GM21367 (cell line): Measurements from ENCODE around the gene CLEC17A.
"Not testable (repeated sequence)": the region's sequence is repeated elsewhere in the genome, so short reads cannot be mapped to it uniquely, and the experiment has no call there.

Experiments
- ATAC-seq: cut with Tn5 transposase; IDR thresholded peaks from one replicate; pipeline ENCODE4 v1.9.1; 2021; ENCODE audit not compliant: unreplicated experiment

CLEC17A gene, protein sequence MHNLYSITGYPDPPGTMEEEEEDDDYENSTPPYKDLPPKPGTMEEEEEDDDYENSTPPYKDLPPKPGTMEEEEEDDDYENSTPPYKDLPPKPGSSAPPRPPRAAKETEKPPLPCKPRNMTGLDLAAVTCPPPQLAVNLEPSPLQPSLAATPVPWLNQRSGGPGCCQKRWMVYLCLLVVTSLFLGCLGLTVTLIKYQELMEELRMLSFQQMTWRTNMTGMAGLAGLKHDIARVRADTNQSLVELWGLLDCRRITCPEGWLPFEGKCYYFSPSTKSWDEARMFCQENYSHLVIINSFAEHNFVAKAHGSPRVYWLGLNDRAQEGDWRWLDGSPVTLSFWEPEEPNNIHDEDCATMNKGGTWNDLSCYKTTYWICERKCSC

DNA sequence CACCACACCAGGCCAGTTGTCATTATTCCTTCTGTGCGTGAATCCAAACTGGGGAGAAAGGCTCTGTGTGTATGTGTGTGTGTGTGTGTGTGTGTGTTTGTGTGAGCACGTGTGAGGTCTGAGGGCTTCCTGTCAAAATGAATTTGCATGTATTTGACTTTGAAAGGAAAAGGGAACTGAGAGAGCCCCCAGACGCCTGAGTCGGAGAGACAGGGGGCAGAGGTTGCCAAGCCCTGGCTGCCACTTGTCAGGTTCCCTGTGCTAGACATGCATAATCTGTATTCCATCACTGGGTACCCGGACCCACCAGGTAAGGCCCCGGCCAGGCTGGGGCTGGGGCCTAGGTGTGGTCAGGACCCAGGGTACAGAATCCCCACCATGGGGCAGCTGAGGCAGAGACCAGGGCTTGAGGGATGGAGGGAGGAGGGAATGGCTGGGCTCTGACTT is at the start of gene CLEC17A:
Gene CLEC17A (plus strand): TSS at position 191 of the 447 bp plus-strand sequence. CDS start 77 bp downstream, at position 268.
- no peak for ATAC-seq

DNA sequence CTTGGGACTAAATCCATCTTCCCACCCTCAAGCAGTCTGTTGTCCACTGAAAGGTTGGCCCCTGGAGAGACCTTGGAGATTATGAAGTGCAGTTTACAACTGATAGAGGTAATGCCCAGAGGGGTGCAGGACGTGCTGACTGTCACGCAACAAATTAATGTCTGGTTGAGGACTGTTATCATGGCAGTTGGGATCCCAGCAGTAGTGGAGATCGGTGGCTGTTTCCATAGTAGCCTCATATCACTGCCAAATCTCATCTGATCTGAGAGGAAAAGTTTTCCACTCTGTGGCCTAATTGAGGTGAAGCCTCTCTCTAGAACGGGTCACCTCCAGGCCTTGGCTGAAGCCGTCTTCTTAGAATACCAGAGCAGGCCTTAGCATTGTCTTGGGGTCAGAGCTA is 49.4 kb upstream of the CLEC17A start:
- ATAC-seq: no peak

DNA sequence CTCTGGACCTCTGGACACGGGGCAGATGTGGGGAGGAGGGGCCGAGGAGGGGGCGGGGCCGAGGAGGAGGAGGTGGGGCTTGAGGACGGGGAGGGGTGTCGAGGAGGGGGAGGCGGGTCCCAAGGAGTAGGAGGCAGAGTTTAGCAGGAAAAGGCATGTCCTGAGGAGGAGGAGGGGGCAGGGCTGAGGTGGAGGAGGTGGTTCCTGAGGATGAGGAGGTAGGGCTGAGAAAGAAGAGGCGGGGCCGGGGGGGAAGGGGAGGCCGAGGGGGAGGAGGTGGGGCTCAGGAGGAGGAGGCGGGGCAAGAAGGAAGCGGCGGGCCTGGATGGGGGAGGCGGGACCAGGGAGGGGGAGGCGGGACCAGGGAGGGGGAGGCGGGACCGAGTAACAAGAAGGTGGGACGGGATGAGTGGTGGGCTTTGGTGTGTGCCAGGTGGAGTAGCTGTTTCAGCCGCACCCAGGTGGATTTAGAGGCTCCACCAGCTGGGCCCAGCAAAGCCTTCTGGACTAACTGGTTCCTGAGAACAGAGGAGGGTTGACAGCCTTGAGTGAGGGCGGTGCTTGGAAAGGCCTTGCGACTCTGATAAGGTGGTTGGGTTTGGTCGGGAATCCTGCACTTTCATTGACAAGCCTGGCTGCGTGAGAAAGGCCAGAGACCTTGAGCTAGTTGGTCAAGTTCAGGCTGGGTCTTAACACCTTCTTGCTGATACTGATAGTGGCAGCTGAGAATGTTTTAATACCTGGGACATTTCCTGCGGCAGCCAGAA is 45.8 kb upstream of the CLEC17A start:
- no peak for ATAC-seq

DNA sequence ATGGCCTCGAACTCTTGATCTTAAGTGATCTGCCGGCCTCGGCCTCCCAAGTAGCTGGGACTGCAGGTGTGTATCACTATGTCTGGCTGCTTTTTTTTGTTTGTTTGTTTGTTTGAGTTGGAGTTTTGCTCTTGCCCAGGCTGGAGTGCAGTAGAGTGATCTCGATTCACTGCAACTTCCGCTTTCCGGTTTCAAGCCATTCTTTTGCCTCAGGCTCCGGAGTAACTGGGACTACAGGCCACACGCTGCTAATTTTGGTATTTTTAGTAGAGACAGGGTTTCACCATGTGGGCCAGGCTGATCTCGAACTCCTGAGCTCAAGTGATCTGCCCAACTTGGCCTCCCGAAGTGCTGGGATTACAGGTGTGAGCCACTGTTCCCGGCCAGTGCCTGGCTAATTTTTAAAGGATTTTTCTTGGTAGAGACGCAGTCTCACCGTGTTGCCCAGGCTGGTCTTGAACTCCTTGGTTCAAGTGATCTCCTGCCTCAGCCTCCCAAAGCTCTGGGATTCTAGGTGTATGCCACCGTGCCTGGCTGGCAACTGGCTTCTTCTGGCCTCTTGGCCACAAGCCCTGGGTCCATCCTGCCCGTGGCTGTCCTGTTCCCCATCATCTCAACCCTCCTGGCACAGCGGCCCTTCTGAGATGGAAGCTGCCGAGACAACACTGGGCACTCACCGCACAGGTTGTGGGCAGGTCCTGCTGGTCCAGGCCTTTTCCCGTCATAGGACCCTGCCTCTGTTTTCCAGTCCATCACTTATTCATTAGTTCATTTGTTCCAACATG is 42.0 kb upstream of the CLEC17A start:
- no peak for ATAC-seq

DNA sequence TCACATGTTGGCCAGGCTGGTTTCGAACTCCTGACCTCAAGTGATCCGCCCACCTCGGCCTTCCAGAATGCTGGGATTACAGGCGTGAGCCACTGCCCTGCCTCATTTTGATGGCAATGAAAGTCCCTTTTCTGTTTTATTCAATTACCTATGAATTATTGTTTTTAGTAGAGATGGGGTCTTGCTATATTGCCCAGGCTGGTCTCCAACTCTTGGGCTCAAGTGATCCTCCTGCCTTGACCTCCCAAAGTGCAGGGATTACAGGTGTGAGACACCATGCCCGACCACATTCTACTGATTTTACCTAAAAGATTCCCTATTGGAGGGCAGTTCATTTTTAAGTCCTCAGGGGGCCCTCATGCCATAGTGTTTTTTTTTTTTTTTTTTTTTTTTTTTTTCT is 40.9 kb upstream of the CLEC17A start:
- ATAC-seq: not testable (repeated sequence)

DNA sequence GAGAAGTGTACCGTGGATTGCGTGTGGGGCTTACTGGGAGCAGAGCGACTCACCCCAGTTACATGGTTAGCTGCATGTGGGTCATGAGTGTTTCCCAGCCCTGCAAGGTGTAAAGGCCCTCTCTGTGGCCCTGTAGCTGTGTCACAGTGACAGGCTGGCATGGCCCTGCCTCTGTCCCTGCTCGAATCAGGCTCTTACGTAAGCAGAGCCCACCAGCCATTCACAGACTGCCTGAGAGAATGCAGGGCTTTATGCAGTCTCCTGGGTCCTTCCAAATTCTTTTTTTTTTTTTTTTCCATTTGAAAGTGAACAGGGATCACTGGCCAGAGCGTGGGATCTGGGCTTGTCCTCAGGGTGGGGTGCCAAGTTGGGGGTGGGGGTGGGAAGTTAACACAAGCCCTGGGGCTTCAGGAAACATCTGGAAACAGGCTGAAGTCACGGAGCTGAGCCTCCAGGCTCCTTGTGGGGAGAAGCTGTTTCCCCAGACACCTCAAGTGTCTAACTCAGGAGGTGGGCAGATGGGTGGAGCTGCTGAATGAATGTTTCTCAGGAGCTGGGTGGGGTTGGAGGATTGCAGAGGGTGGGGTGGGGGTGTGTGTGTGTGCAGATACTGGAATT is 40.1 kb upstream of the CLEC17A start:
- ATAC-seq: no peak

DNA sequence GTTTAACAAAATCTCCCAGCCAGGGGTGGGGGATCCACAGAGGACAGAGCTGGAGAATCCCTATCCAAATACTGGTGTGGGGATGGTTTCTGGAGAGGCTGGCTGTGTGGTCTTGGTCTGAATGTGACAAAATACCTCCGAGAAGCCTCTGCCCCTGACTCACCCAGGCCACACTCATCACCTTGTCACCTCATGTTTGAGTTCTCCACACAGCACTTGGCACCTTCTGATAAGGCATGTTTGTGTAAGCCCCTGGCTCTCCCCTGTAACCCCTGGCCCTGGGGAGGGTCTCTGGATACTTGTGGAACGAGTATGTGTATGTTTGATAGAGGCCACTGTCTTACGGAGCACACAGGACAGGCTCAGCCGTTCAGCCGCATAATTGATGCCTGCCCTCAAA is 38.8 kb upstream of the CLEC17A start:
- ATAC-seq: no peak

DNA sequence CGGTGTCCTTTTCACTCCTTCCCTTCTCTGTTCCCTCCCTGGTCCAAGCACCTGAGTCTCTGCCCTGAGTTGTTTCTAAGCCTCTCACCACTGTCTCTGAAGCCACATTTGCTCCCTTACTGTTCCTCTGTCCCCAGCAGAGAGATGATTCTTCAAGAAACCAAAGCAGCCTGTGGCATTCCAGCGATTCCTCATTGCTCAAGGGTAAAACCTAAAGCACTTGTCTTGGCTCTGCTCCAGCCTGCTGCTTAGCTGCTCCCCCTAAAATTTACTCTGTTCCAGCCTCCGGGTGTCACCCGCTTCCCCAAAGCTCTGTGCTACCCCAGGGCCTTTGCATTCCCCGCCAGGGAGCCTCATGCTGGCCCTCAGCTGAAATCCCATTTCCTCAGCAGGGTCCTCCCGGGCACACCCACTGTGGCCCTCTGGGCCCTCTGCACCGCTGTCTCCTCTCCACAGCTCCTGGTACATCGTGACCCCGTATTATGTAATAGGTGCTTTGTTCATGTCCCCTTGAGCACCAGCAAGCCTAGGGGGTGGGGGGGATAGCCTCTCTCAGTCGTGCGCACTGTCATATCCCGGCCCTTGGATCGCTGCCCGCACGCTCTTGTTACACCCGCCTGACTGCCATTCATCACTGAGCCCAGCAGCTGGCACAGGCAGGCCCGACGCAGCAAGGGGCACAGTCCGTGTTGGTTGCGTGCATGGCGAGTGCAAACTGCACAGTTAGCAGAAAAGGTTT is 37.7 kb upstream of the CLEC17A start:
- ATAC-seq: no peak

DNA sequence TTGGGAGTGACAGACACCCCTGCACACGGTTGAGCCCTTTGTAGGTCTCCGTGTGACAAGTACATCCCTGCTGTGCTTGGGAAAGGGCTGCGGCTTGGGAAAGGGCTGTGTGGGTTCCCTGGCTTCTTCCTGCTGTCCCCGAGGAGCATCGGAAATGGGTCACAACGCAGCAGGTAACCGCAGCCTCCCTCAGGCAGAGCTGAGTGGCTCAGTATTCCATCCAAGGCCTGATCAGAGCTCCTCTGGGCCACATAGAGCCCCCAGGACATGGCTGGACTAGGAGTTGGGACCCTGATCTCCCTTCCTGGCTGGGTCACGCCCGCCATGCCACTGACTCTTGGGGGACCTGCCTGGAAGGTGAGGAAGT is 37.2 kb upstream of the CLEC17A start:
- ATAC-seq: no peak

DNA sequence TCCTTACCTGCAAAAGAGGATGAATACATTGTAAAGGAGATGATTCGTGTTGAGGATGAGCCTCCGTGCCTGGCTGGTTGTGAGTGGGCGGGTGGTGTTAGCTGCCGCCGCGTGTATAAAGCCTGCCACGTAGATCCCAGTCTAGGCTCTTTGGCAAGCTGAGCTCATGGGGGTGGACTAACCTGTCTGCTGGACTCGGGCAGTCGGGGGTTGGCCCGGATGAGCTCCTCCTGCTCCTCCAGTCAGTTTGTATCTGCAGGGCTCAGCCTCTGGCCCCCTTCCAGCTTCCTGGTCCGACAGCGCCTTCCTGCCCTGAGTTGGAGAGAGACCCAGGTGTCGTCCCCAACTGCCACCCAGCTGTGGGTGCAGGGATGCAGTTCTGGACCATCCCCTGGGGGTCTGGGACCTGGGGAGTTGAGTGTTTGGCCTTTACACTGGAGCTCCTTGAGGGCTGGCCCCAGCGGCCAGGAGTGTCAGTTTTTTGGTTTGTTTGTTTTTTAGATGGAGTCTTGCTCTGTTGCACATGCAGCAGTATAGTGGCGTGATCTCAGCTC is 32.6 kb upstream of the CLEC17A start:
- ATAC-seq: no peak

DNA sequence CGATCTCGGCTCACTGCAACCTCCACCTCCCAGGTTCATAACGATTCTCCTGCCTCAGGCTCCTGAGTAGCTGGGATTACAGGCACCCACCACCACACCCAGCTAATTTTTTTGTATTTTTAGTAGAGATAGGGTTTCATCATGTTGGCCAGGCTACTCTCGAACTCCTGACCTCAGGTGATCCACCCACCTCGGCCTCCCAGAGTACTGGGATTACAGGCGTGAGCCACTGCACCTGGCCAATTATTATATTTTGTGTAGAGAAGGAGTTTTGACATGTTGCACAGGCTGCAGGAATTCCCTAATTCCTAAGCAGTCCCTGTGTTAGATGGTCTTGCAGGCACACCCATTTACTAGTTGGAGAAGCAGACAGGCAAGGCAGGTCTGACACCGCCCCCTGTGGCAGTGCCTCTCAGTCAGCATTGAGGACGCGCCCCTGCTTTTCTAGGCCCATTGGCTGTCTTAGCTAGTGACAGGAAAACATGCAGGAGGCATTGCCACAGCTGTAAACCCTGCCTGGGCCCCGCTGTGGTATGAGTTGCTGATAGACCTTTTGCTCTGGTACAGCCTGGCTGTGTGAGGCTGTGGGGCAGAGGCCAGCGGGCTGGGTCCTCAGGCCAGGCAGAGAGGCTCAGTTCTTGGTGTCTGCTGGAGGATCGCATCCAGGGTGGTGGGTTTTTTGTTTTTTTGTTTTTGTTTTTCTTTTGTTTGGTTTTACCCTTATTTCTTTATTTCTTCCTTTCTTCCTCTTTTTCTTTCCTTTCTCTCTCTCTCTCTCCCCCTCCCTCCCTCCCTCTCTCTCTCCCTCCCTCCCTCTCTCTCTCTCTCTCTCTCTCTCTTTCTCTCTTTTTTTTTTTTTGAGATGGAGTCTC is 31.5 kb upstream of the CLEC17A start:
- not testable (repeated sequence) for ATAC-seq

DNA sequence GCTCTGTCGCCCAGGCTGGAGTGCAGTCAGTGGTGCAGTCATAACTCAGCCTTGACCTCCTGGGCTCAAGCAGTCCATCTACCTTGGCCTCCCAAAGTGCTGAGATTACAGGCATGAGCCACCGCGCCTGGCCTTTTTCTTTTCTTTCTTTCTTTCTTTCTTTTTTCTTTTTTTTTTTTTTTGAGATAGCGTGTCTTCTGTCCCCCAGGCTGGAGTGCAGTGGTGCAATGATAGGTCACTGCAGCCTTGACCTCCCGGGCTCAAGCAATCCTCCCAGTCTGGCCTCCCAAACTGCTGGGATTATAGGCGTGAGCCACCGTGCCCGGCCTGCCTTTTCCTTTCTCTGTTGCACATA is 30.9 kb upstream of the CLEC17A start:
- not testable (repeated sequence) for ATAC-seq

DNA sequence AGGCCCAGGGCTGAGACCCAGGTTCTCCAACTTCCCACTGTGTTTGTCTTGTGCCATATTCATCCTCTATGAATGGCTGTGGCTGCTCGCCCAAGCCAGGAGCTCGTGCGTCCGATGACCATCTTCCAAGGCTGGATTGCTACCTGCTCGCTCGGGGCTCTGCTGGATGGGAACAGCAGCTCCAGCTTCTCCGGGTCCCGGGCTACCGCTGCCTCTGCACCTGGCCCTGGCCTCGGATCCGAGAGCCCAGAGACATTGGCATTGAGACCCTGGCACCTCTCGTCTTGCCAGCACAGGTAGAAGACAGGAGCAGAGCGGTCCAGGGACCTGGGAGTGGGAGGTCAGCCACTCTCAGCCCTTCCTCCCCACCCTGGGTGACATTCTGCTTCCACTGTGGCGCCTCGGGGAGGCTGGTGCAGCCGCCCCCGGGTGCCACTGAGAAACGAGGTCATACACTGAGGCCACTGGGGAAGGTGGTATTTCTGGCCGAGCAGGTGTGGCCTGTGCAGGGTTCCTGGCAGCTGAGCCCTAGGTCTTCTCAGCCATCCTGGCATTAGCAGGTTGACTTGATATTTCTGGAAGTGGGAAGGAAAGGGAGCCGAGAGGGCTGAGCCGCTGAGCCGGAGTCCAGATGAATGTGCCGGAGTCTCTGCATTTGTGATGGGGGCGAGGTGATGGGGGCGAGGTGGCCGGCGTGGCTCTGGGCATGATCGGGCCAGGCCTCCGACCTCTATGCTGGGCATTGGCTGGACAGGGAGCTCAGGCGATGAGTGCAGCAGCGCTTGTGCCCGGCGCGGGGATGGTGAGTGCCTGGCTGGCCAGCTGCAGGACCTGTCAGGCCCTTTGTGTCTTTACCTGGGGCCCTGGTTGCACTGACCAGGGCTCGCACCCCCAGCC is 29.6 kb upstream of the CLEC17A start:
- no peak for ATAC-seq

DNA sequence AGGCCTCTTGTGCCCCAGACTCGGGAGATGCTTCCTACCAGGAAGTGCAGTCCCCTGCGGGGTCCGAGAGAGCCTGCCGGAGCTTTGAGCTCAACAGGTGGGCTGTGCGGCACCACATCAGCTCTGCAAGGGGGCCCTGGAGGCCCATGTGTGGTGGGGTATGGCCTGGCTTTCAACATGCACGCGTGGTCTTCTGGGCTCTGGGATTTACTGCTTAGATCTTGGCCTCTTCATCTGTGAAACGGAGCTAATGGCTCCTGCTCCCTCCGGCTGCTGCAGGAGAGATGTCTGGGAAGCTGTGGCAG is 29.0 kb upstream of the CLEC17A start:
- no peak for ATAC-seq

DNA sequence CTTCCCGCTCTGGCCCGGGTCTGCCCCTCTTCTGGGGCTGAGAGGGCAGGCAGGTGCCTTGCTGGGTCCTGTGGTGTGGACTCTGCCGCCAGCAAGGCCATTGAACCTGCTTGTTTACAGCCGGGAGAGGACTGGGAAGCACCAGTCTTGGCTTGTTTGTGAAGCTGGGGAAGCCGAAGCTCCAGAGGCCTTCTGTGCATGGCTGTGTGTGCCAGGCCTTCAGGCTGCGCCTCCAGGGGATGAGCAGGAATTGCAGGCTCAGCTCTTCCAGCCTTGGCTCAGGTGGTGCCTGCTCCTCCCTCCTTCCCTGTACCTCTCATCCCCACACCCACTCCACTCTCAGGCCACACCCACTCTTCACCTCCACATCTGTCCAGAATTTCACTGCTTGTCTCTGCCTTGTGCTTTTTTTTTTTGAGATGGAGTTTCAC is 28.5 kb upstream of the CLEC17A start:
- no peak for ATAC-seq

DNA sequence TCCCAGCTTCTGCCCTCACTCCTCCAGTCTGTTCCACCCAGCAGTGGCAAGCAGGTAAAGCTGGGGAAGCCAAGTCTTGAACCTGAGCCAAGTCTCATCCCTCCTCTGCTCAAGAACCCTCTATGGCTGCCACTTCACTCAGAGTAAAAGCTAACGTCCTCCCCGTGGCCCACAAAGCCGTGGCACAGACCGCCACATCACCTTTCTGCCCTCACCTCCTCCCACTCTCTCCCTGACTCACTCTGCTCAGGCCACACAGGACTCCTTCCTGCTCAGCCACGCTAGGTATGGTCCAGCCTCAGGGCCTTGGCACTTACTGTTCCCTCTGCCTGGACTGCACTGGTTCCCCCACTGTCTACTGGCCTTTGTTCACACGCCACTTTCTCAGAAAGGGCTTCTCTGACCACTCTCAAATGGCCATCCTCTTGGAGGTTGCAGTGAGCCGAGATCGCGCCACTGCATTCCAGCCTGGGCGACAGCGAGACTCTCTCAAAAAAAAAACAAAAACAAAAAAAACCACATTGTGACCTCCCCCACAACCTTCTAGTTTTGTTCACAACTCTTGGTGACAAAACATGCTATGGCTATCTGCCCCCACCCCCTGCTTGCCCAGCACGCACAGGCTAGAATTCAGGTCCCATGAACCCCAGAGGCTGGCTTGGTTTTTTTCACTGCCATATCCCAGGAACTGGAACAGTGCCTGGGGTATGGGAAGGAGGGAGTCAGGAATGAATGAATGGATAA is 26.8 kb upstream of the CLEC17A start:
- ATAC-seq: no peak

DNA sequence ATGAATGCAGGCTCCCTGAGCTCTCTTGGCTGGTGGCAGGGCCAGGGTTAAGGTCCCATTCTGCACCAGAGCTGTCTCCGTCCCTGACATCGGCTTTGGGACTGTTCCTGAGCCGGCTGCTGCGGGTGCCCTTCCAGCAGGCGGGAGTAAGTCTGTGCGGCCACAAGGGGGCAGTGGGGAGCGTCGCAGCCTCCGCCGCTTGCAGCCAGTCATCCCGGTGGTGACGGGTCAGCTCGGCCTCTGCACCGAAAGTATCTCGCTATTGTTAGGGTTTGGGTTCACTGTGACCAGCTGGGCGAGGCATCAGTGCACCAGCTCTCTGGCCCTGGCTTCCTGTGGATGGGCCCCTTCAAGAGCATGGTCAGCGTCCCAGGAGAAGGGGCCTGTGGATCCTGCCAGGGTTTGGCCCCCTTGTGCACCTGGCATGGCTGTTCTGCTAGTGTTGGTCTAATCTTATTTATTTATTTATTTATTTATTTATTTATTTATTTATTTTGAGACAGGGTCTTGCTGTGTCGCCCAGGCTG is 26.2 kb upstream of the CLEC17A start:
- ATAC-seq: no peak
